Activated CD4-positive, alpha-beta T cell treated with anti-CD3 and anti-CD28 coated beads, Interleukin-10, Interleukin-2, amounts not matched to agents 100 ng/mL and 50 ng/mL, durations not matched to agents 16 hours and 8 hours (primary cell): ENCODE results near the gene PUDP.
"Not testable (repeated sequence)": the region's sequence is repeated elsewhere in the genome, so short reads cannot be mapped to it uniquely, and the experiment has no call there.

ENCODE experiments used
- DNase-seq: peaks from one replicate; pipeline ENCODE4 v3.0.0-alpha.2; 2020

PUDP gene

DNA sequence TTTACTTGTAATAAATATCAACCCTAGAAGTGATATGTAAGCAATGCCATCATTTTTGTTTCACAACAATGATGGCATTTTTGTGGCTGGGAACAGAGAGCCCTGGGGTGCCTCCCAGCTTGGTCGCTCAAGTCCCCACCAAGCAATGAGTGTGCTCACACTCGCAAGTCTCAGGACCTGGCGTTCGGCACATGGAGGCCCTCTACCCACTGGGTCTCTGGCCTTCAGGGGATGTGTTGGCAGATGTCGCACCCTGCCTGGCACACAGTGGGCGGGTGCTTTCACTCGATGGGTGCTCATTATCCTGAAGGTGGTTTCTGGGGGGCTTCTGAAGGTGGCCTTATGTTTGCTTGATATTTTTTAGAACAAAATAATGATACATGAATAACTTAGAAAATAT lies 75.1 kb downstream of the PUDP start:
- DNase-seq, result no peak

DNA sequence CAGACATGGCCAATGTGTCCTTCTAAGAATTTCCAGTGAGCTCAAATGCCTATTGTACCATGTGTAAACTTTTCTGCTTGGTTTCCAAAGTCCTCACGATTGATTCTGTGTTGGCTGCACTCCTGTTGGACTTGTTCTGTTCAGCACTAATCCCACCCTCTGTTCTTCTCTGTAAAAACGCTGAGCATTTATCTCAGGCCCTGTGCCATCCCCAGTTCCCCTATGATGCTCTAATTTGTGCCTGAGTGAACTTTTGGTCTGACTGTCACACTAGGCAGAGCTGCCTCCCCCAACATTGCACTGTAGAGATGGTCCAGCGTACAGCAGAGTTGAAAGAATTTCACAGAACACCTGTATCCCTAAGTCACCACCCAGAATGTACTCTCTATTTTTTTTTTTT lies 76.6 kb downstream of the PUDP start:
- no peak for DNase-seq

- no peak for DNase-seq
Observed at GRCh38 chrX:7069556-7069955, 78.4 kb downstream of the PUDP start.

- DNase-seq, result peak; percentile 21
Observed at GRCh38 chrX:7068939-7069367, 79.0 kb downstream of the PUDP start.

DNA sequence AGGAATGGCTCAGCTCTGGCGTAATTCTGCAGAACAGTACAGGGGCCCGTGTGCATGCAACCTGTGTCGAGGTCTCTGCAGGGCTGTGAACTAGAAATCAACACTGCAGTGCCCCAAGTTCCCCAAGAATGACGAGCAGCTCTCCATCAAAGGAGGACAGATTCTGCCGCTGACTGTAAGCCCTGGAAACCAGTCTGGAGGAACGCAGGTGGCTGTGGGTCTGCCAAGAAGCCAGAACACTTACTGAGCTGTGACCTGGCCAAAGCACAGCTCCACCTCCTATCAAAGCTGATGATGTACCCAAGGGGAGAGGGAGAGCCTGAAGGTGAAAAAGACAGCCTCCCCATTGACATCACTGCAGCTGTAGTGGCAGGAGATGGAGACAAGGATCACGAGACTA lies 80.7 kb downstream of the PUDP start:
- no peak for DNase-seq

- DNase-seq, result no peak
Observed at GRCh38 chrX:7065473-7065872, 82.5 kb downstream of the PUDP start.

DNA sequence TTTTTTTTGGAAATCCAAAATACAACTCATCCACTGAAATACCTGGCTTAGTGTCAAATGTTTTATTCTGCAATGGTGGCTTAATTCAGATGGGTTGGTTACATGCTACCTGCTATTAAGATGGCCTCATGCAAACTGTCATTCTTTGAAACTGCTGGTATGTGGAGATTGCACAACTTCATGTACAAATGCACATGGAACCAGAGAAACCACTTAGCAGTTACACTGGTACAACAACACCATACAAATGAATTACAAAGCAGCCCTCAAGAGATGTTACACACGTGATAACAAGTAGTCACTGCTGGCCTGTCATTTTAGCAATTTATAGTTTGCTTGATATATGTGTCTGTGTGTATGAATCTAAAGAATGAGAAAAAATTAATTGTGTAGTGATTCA lies 85.0 kb downstream of the PUDP start:
- DNase-seq, result no peak

DNA sequence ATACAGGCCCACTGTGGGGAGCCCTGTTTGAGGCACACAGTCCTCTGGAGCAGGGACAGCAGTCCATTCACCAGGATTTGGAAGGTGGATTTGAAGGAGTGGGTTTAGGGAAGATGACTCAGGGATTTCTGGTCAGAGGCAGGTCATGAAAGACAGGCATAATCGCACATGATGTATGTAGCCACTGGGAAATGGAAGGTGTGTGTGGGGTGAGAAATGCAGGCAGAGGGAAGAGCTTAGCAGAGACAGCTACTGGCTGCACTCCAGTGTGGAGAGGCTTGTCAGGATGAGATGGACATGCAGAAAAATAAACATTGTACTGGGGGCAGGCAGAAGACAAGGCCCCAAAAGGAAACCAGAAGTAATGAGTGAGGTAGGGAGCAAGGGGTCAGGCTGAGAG lies 85.7 kb downstream of the PUDP start:
- DNase-seq, result no peak

DNA sequence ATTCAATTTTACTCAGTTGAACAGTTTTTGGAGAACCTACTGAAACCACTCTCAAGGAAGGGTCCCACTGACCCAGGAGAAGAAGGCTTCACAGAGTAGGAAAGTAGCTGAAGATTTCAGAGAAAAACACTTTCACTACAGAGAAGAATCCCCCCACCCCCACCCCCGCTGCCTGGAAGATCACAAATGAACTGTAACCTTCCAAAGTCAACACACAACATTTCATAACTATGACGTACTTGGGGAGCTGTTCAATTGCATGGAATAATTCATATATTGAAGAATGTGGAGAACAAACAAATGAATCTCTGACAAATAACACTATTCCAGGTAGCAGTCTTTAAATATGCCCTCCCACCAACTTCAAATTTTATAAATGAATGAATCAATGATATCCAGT lies 86.5 kb downstream of the PUDP start:
- DNase-seq, result no peak

DNA sequence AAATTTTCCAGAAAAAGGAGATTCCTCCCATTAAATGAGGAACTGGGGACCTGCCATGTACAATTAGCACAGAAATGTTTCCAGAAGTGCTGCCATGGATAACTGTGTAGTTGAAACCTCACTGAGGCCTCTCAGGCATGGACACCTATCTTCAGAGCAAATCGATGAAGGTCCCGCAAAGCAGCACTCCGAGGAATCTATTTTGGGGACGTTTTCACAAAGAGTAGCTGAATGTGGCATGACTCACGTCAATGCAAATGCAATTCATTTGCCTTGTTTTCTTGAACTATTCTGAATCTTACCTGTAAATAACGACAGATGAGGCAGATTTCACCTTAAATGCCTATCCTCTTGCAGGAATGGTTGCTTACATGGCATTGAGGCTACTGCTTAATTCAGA lies 87.5 kb downstream of the PUDP start:
- DNase-seq, result no peak

- DNase-seq, result no peak
Observed at GRCh38 chrX:7059859-7060258, 88.1 kb downstream of the PUDP start.

GRCh38 chrX:7059214-7059838 lies 88.6 kb downstream of the PUDP start:
- peak; percentile 68 for DNase-seq

DNA sequence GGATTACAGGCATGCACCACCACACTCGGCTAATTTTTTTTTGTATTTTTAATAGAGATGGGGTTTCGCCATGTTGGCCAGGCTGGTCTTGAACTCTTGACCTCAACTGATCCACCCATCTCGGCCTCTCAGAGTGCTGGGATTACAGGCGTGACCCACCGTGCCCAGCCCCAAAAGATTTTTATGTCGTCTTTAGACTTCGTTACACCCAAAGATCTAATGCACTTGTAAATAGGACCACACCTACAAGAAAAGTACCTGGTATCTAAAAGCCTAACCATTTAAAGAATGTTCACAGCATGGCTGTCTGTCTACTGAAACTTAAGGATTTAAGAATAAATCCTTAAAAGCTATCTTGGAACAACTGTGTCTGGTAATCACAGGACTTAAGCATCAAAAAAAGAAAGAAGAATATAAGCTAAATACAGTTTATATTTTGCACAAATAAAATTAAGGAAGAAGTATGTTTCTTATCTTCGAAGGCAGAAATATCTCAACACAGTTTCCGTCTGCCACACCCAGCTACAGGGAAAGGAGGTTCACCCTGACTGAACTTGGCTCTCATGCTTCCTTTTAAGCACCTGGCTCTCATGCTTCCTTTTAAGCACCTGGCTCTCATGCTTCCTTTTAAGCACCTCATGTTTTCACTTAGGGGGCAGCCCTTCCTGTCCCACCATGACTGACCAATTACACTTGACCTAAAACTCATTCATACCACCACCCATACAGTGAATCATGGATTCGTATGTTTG lies 92.4 kb downstream of the PUDP start:
- DNase-seq, result no peak

DNA sequence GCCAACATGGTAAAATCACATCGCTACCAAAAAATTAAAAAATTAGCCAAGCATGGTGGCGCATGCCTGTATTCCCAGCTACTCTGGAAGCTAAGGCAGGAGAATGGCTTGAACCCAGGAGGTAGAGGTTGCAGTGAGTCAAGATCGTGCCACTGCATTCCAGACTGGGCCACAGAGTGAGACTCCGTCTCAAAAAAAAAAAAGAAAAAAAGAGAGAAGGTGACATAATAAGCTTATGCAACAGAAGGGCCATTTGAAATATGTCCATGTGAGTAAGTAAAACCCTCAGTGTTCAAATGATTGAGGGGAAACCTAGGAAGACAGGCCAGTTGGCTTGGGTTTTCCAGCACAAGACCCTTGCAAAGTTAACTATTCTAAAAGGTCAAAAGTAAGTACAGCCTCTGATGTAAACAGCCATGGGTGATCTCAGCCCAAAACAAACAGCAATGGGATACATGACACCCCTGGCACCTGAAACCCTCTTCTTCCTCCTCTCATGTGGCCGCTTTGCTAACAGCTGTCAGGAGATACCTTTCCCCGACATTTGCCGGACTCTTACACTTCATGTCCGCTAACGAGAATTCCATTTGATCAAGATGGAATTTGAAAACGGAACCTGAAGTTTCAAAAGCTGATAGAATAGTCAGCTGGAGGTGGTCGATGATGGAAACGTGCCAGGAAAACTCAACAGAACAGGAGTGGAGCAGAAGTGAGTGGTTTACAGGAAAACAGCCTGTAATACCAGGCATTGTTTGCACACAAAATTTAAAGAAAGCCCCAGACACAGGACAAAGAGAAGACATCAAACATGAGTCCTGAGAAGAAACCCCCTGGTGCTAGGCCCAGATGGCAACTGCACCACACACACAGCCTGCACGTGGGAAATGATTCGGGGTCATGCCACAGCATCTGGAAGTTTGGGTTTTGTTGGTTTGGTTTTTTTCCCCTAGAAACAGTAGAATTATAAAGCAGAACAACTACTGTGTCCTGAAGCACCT lies 93.4 kb downstream of the PUDP start:
- no peak for DNase-seq

DNA sequence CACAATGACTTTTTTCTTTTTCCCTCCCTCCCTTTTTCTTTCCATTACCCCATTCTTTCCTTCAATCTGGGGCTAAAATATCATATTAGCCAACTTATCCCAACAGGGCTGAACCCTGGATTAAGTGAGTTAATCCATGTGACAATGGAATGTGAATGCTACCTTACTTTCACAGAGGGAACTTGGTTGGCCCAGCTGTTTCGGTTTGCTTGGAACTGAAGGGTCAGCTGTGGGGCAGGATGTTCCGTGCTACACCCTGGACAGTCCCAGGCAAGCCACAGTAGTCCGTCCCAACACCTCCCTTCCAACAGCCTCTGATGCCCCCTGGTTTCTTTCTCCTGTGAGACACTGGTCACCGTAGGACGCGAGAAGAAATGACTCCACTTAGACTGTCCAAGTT lies 95.4 kb downstream of the PUDP start:
- DNase-seq, result no peak

GRCh38 chrX:7050271-7050670 lies 97.7 kb downstream of the PUDP start:
- DNase-seq, result no peak

DNA sequence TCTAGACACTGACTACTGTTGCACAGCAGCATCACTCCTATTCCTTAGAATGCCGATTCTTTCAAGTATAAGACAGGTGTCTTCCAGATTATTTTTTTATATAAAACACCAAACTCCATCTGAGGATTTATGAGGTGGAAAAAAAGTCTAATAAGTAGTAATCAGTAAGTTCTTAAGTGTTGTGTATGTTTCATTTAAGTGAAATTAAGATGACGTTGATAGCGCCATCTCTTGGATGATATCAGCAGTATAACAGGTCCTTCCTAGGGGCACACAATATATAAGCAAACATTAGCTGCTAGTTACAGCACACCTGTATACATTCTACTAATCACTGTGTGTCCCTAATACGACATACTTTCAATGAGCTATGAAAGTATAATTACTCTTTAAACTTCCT lies 100.0 kb downstream of the PUDP start:
- DNase-seq, result no peak

- no peak for DNase-seq
Observed at GRCh38 chrX:7045238-7045955, 102.6 kb downstream of the PUDP start.

DNA sequence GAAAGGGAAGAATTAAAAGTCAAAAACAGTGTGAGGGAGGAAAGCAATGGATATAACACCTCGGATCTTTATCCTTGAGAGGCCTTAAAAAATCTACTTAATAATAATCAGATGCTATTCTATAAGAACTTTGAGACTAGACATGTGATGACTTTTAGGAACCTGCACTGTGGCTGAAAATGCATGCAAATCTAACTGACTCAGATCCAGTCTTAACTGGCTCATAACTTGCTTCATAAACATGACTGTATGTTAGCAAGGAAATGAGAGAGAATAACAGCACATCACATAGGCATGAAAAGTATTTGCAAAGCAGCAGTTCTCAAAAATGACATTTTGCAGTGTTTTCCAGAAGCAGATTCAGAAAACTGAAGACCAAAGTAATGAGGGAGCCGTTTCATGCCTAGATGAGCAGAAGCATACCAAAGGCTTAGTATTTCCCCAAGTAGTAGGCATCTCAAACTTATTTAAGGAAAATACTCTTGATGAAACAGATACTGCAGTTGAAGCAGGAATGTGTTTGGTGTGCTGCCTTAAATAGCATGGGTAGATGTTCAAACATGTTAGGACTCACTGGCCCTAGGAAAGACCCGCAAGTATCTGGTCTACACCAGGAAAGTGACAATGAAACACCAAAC lies 104.0 kb downstream of the PUDP start:
- DNase-seq, result not testable (repeated sequence)

DNA sequence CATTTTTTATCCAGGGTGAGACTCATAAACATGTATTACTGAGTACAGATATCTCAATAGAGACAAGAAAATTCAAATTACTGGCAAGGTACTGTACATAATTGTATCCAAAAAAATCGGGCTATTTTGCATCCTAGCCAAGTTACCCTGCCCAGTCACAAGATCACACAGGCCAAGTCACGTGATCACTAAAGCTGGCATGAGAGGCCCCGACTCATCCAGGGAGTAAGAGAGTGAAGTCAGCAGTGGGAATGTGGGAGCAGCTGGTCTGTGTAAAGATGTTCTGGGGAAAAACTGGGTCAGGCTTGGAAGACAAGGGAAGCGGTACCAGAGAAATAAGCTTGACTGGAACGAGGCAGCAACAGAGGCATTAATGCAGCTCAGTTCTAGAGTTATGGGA lies 119.7 kb downstream of the PUDP start:
- DNase-seq, result no peak

DNA sequence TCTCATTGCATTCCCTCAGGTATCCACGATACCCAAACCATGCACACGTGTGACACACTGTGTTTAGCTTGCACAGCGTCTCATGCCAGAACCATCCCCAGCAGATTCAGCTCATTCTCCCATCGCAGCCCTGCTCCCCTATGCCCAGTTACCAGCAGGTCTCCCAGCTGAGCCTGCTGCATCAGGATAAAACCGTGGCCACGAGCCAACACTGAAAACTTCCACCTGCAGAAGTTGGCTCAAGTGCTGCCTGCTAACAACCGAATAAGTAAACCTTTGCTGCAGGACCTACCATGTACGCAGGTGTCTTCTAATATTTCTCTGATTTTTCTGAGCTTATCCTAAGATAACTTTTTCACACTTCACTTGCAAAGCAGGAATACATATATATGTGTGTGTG lies 120.9 kb downstream of the PUDP start:
- DNase-seq, result no peak

- DNase-seq, result not testable (repeated sequence)
Observed at GRCh38 chrX:7026365-7026764, 121.6 kb downstream of the PUDP start.
